Measurements from ENCODE around the gene NOLC1.

DNA sequence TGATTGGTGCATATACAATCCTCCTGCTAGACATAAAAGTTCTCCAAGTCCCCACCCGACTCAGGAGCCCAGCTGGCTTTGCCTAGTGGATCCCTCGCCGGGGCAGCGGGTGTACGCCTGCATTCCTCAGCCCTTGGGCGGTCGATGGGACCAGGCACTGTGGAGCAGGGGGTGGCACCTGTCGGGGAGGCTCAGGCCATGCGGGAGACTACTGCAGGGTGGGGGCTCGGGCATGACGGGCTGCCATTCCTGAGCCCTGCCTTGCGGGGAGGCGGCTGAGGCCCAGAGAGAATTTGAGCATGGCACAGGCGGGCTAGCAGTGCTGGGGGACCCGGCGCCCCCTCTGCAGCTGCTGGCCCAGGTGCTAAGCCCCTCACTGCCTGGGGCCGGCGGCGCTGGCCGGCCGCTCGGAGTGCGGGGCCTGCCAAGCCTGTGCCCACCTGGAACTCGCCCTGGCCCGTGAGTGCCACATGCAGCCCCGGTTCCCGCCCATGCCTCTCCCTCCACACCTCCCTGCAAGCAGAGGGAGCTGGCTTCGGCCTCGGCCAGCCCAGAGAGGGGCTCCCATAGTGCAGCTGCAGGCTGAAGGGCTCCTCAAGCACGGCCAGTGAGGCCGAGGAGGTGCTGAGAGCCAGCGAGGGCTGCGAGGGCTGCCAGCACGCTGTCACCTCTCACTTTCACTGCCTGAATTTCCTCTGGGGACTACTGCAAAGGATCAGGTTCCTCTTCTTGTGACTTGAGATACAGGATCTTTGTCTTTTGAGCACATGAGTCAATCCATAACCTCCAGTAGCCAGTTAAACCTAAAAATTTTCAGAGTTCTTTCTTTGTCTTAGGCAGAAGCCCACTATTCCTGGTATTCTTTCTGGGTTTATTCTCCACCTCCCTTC is 48.8 kb downstream of the NOLC1 start:
- TF ChIP-seq, protein P1, sequence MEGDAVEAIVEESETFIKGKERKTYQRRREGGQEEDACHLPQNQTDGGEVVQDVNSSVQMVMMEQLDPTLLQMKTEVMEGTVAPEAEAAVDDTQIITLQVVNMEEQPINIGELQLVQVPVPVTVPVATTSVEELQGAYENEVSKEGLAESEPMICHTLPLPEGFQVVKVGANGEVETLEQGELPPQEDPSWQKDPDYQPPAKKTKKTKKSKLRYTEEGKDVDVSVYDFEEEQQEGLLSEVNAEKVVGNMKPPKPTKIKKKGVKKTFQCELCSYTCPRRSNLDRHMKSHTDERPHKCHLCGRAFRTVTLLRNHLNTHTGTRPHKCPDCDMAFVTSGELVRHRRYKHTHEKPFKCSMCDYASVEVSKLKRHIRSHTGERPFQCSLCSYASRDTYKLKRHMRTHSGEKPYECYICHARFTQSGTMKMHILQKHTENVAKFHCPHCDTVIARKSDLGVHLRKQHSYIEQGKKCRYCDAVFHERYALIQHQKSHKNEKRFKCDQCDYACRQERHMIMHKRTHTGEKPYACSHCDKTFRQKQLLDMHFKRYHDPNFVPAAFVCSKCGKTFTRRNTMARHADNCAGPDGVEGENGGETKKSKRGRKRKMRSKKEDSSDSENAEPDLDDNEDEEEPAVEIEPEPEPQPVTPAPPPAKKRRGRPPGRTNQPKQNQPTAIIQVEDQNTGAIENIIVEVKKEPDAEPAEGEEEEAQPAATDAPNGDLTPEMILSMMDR (IDR thresholded peaks at IDR 0.05; ENCODE audit: poor library complexity) = no peak
- TF ChIP-seq EZH2 (IDR thresholded peaks at IDR 0.05; ENCODE audit: borderline replicate concordance) (no peak), EZH2phosphoT487 (IDR thresholded peaks at IDR 0.05; ENCODE audit: low read depth, severe bottlenecking, unreplicated experiment) (no peak)
